HCT116 (cell line): ENCODE measurements around the gene DICER1. TPM values are rescaled to one million over a fixed set of nuclear protein-coding genes. Genes with fewer than 3 reads are reported as not detected.

ENCODE experiments used
- ATAC-seq: fragments of 200-7000 bp; cut with Tn5 transposase; 2 replicates; pipeline ENCODE4 v1.9.1; 2020; ENCODE audit warnings: mild to moderate bottlenecking, moderate library complexity
- BruUV-seq: library from RNA; stranded (reverse); fragments of 400-500 nt; replicated peaks from 2 replicates; lab custom pipeline; 2021; lab: Mats Ljungman, UMichigan
- CTCF ChIA-PET: fragments of 300-600 bp; sonication (Branson Sonifier 250); formaldehyde crosslinking; loops from one replicate; lab custom pipeline; 2021; ENCODE audit warnings: antibody characterized with exemption; lab: Charles Lee
- POLR2A ChIA-PET: fragments of 300-600, 350-600 bp; sonication (Branson Sonifier 250); formaldehyde crosslinking; loops from one replicate; lab custom pipeline; 2021; ENCODE audit warnings: antibody characterized with exemption; lab: Charles Lee
- RAD21 ChIA-PET, 2 experiments: fragments of 300-600 bp; sonication (Branson Sonifier 250); formaldehyde crosslinking; loops; one replicate each; lab custom pipeline; 2023; ENCODE audit warnings: low total read pairs in 2 of 2; ENCODE audit not compliant: uncharacterized antibody in 2 of 2, unreplicated experiment in 2 of 2, low non-redundant PET in 1 of 2; lab: Charles Lee
- DNase-seq: peaks from one replicate; pipeline ENCODE4 v3.0.0-alpha.2; 2010; ENCODE audit warnings: low read depth, low spot score
- H2AFZ ChIP-seq: fragments of 200-600 bp; shearing (Covaris generic), sonication (generic); 2 replicates; pipeline ENCODE4 v1.6.1; 2017; ENCODE audit warnings: low read depth, mixed run types, mixed read lengths, antibody characterized with exemption, low read length; ENCODE audit not compliant: poor library complexity, severe bottlenecking
- H3K27ac ChIP-seq: 2 replicates; pipeline ENCODE4 v1.5.1; 2012; ENCODE audit warnings: low read depth, low read length
- H3K27me3 ChIP-seq: fragments of 200-600 bp; sonication (generic); 2 replicates; pipeline ENCODE4 v1.6.1; 2016; ENCODE audit warnings: mixed run types, low read length, mixed read lengths; ENCODE audit not compliant: insufficient read depth
- H3K36me3 ChIP-seq, 2 experiments: fragments of 200-500 bp in 1 of 2; fragments of 200-600 bp in 1 of 2; sonication (Bioruptor generic) in 1 of 2; sonication (generic) in 1 of 2; 2 replicates each; pipeline versions ENCODE4 v1.5.1 to v1.6.1; 2014 to 2016; ENCODE audit warnings: low read length in 2 of 2, inconsistent platforms in 1 of 2, mixed read lengths in 1 of 2, mixed run types in 1 of 2; ENCODE audit not compliant: insufficient read depth in 2 of 2, control insufficient read depth in 1 of 2
- H3K4me1 ChIP-seq, 2 experiments: fragments of 200-600 bp in 1 of 2; sonication (generic) in 1 of 2; 2 replicates each; pipeline versions ENCODE4 v1.5.1 to v1.6.1; 2012 to 2017; ENCODE audit warnings: low read length in 2 of 2, inconsistent platforms in 1 of 2, mild to moderate bottlenecking in 1 of 2, mixed read lengths in 1 of 2, mixed run types in 1 of 2, moderate library complexity in 1 of 2; ENCODE audit not compliant: insufficient read depth in 2 of 2, control insufficient read depth in 1 of 2
- H3K4me2 ChIP-seq: fragments of 200-600 bp; sonication (generic); 2 replicates; pipeline ENCODE4 v1.6.1; 2017; ENCODE audit warnings: mixed run types, low read length, mixed read lengths
- H3K4me3 ChIP-seq, 2 experiments: fragments of 200-600 bp in 1 of 2; sonication (generic) in 1 of 2; replicated peaks in 1 of 2; 2 replicates each; pipeline ENCODE4 v1.5.1; 2011 to 2016; ENCODE audit warnings: low read length in 2 of 2, control low read depth in 1 of 2, low read depth in 1 of 2, mild to moderate bottlenecking in 1 of 2, mixed read lengths in 1 of 2, mixed run types in 1 of 2
- H3K79me2 ChIP-seq: fragments of 200-600 bp; sonication (generic); 2 replicates; pipeline ENCODE4 v1.6.1; 2017; ENCODE audit warnings: mild to moderate bottlenecking, mixed run types, low read length, moderate library complexity, mixed read lengths; ENCODE audit not compliant: insufficient read depth
- H3K9ac ChIP-seq: fragments of 200-600 bp; sonication (generic); 2 replicates; pipeline ENCODE4 v1.6.1; 2016; ENCODE audit warnings: low read length, mixed read lengths
- H3K9me2 ChIP-seq: fragments of 200-600 bp; sonication (generic), shearing (Covaris generic); 2 replicates; pipeline ENCODE4 v1.6.1; 2017; ENCODE audit warnings: mixed run types, mild to moderate bottlenecking, moderate library complexity; ENCODE audit not compliant: insufficient read depth
- H3K9me3 ChIP-seq, 2 experiments: fragments of 200-500 bp in 1 of 2; fragments of 200-600 bp in 1 of 2; sonication (Bioruptor generic) in 1 of 2; sonication (generic) in 1 of 2; 2 replicates each; pipeline ENCODE4 v1.6.1; 2014 to 2017; ENCODE audit warnings: low read length in 2 of 2, mixed read lengths in 2 of 2, inconsistent platforms in 1 of 2, low read depth in 1 of 2, mild to moderate bottlenecking in 1 of 2, mixed run types in 1 of 2, moderate library complexity in 1 of 2; ENCODE audit not compliant: control insufficient read depth in 1 of 2, insufficient read depth in 1 of 2
- H4K20me1 ChIP-seq: fragments of 200-600 bp; sonication (generic), shearing (Covaris generic); 2 replicates; pipeline ENCODE4 v1.6.1; 2017; ENCODE audit warnings: mixed run types, mild to moderate bottlenecking, moderate library complexity; ENCODE audit not compliant: insufficient read depth
- CBX3 ChIP-seq: IDR thresholded peaks from 2 replicates; pipeline ENCODE4 v1.6.1; 2012; ENCODE audit warnings: low read depth
- EGR1 ChIP-seq: IDR thresholded peaks from 2 replicates; pipeline ENCODE4 v1.6.1; 2012; ENCODE audit warnings: low read depth
- EZH2 ChIP-seq: fragments of 200-600 bp; sonication (generic); IDR thresholded peaks from 2 replicates; pipeline ENCODE4 v1.6.1; 2017; ENCODE audit warnings: antibody characterized with exemption, mixed run types
- FOSL1 ChIP-seq: IDR thresholded peaks from 2 replicates; pipeline ENCODE4 v1.6.1; 2012; ENCODE audit warnings: low read depth
- POLR2A ChIP-seq: IDR thresholded peaks from 2 replicates; pipeline ENCODE4 v1.7.0; 2011; ENCODE audit warnings: borderline replicate concordance; ENCODE audit not compliant: insufficient read depth, insufficient read length; ENCODE audit errors: extremely low read depth
- RAD21 ChIP-seq: IDR thresholded peaks from 2 replicates; pipeline ENCODE4 v1.6.1; 2012; ENCODE audit warnings: low read depth, mild to moderate bottlenecking
- SP1 ChIP-seq: IDR thresholded peaks from 2 replicates; pipeline ENCODE4 v1.6.1; 2012; ENCODE audit warnings: low read depth
- SRF ChIP-seq: IDR thresholded peaks from 2 replicates; pipeline ENCODE4 v1.6.1; 2012; ENCODE audit warnings: low read depth
- YY1 ChIP-seq: IDR thresholded peaks from 2 replicates; pipeline ENCODE4 v1.6.1; 2011; ENCODE audit warnings: low read length, low read depth, moderate library complexity, mild to moderate bottlenecking; ENCODE audit not compliant: insufficient replicate concordance; ENCODE audit errors: extremely low read depth
- ZFX ChIP-seq: fragments of 450-650 bp; IDR thresholded peaks from 2 replicates; pipeline ENCODE4 v1.6.1; 2017
- intact Hi-C: fragments of 100-400 bp; cut with micrococcal nuclease; formaldehyde crosslinking; loops from 2 replicates; pipeline ENCODE4 v1.10.0; 2022
- total RNA-seq: library from RNA; stranded (reverse); gene quantifications from one replicate; pipeline ENCODE4 v1.2.1, GENCODE V29; 2021; ENCODE audit not compliant: unreplicated experiment
- TF ChIP-seq, protein P1 (sequence below): IDR thresholded peaks from 2 replicates; pipeline ENCODE4 v1.6.1; 2012
- TF ChIP-seq, protein P2 (sequence below): IDR thresholded peaks from 2 replicates; pipeline ENCODE4 v1.6.1; 2012
- TF ChIP-seq, protein P3 (sequence below), 3 experiments: fragments of 200-600 bp in 1 of 3; sonication (generic) in 1 of 3; IDR thresholded peaks in 2 of 3; conservative IDR thresholded peaks in 1 of 3; 2 replicates each; pipeline ENCODE4 v1.5.1; 2012 to 2017; ENCODE audit warnings: low read depth in 2 of 3, low read length in 2 of 3, antibody characterized with exemption in 1 of 3, borderline replicate concordance in 1 of 3, control low read depth in 1 of 3, mild to moderate bottlenecking in 1 of 3, mixed read lengths in 1 of 3, mixed run types in 1 of 3, moderate library complexity in 1 of 3; ENCODE audit not compliant: insufficient read depth in 1 of 3

DICER1 gene
- total RNA-seq, 1 experiment from 2014 or later, result 38.6 TPM

DNA sequence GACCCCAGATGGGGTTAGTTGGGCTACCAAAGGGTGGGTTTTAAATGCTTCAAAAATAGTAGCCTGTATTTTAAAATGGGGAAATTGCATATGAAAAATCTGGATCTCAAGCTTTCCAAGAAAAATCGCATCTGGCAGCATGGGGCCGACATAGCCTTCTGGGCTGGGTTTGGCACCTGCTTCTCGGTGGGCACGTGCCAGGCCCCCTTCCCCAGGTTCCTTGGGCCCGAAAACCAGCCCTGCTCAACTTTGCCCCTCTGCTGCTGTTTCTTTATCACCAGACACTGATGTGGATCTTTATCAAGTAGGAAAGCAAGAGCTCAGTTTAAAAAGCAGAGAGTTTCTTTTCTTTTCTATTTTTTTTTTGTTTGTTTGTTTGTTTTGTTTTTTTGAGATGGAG is 95.1 kb downstream of the DICER1 start:
- Histone ChIP-seq H3K79me2 (no peaks in the 10 kb centered on the region), H3K4me3 (no peak overlapping the region), H3K27me3 (no peaks in the 10 kb centered on the region; the same call in 1 of the 2 replicates), H3K36me3 (no peaks in the 10 kb centered on the region), H3K4me2 (no peak overlapping the region), H3K4me1 (no peaks in the 10 kb centered on the region), H3K9ac (no peak overlapping the region), H4K20me1 (no peaks in the 10 kb centered on the region), H3K9me2 (no peaks in the 10 kb centered on the region), H3K27ac (no peak overlapping the region), H2AFZ (no peak overlapping the region), H3K9me3 (no peaks in the 10 kb centered on the region)
- ChIA-PET RAD21 (no interaction called here), POLR2A (no interaction called here), CTCF (no interaction called here)
- no TSS peak for BruUV-seq
- intact Hi-C loops, result no loop called here
- DNase-seq (no peak), ATAC-seq (no peak)
- no peak for TF ChIP-seq EZH2

DNA sequence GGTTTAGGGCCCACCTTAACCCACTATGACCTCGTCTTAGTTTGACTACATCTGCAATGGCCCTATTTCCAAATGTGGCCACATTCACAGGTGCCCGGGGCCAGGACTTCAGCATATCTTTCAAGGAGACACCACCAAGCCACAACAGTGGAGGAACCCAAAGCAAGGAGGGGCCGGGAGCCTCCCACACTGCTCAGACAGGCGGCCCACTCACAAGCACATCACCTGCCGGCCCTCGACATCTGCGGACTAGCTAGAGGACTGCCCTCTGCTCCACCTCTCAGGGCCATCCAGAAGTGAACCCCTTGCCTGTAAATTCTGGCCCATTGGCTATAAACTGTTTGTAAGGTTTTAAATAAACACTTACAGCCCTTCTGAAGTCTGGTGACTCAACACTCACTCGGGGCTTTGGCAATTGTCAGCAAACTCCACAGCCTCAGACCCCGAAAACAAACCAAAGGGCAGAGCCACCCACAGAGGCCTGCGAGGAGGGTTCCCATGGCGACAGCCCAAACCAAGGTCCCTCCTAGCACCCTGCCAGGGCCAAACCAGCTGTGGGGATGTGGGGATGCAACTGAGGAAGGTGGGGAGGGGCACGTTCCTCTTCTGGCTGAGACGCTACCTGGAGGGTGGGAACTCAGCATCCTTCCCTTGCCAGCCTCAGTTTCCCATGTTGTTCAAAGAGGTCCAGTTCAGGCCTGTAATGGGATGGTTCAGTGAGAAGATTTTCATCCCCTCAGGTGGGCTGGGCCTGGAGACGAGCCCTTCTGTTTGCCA is 95.8 kb downstream of the DICER1 start:
- CTCF ChIA-PET, result no interaction called here
- Histone ChIP-seq H3K79me2 (no peaks in the 10 kb centered on the region), H3K4me1 (no peaks in the 10 kb centered on the region), H3K9me3 (no peaks in the 10 kb centered on the region), H3K4me3 (no peak overlapping the region), H2AFZ (no peak overlapping the region), H4K20me1 (no peaks in the 10 kb centered on the region), H3K36me3 (no peaks in the 10 kb centered on the region), H3K9me2 (no peaks in the 10 kb centered on the region), H3K9ac (no peak overlapping the region), H3K27me3 (no peaks in the 10 kb centered on the region; the same call in 1 of the 2 replicates), H3K27ac (no peak overlapping the region), H3K4me2 (no peak overlapping the region)
- BruUV-seq, result no TSS peak
- DNase-seq, result no peak
- TF ChIP-seq EGR1 (no peak), ZFX (no peak), SRF (no peak), RAD21 (no peak), YY1 (no peak), CBX3 (no peak), FOSL1 (no peak), SP1 (no peak), POLR2A (no peak)
- TF ChIP-seq, protein P1, sequence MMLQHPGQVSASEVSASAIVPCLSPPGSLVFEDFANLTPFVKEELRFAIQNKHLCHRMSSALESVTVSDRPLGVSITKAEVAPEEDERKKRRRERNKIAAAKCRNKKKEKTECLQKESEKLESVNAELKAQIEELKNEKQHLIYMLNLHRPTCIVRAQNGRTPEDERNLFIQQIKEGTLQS, result no peak
- TF ChIP-seq, protein P2, sequence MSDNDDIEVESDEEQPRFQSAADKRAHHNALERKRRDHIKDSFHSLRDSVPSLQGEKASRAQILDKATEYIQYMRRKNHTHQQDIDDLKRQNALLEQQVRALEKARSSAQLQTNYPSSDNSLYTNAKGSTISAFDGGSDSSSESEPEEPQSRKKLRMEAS, result no peak
- TF ChIP-seq, protein P3, sequence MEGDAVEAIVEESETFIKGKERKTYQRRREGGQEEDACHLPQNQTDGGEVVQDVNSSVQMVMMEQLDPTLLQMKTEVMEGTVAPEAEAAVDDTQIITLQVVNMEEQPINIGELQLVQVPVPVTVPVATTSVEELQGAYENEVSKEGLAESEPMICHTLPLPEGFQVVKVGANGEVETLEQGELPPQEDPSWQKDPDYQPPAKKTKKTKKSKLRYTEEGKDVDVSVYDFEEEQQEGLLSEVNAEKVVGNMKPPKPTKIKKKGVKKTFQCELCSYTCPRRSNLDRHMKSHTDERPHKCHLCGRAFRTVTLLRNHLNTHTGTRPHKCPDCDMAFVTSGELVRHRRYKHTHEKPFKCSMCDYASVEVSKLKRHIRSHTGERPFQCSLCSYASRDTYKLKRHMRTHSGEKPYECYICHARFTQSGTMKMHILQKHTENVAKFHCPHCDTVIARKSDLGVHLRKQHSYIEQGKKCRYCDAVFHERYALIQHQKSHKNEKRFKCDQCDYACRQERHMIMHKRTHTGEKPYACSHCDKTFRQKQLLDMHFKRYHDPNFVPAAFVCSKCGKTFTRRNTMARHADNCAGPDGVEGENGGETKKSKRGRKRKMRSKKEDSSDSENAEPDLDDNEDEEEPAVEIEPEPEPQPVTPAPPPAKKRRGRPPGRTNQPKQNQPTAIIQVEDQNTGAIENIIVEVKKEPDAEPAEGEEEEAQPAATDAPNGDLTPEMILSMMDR (IDR thresholded peaks at IDR 0.05 in 2 of 3, conservative IDR thresholded peaks at IDR 0.05 in 1 of 3; ENCODE audit: borderline replicate concordance in 1 of 3, insufficient read depth in 1 of 3, low read depth in 2 of 3, low read length in 2 of 3), result no peak
- POLR2A ChIA-PET, result no interaction called here
- ATAC-seq, result no peak
- RAD21 ChIA-PET, result no interaction called here
- intact Hi-C loops, result no loop called here
